ENCODE measurements around the gene CFAP97D2.

GRCh38 chr13:114136576-114136975 is 42.5 kb upstream of the CFAP97D2 start:
- TF ChIP-seq CTCF (IDR thresholded peaks at IDR 0.05) (no peak), POLR2A (IDR thresholded peaks at IDR 0.05) (no peak)

Data from thyroid gland (tissue), 4 donors.